K562 (cell line): Measurements from ENCODE around the gene RABGAP1L. TPM values are rescaled to one million over a fixed set of nuclear protein-coding genes. Genes with fewer than 3 reads are reported as not detected.

Source experiments
- ARID3A ChIP-seq: IDR thresholded peaks from 2 replicates; pipeline ENCODE4 v1.6.1; 2012; ENCODE audit warnings: low read depth, low read length, improper control_type of control experiment, borderline replicate concordance
- DIDO1 ChIP-seq: fragments of 450-650 bp; IDR thresholded peaks from 2 replicates; pipeline ENCODE4 v1.6.1; 2016; ENCODE audit warnings: low read depth, missing biosample characterization, missing genetic modification characterization
- ELF4 ChIP-seq: fragments of 450-650 bp; formaldehyde crosslinking; IDR thresholded peaks from 2 replicates; pipeline ENCODE4 v1.4.0; 2022; ENCODE audit warnings: missing genetic modification characterization
- ETV5 ChIP-seq: sonication (generic); formaldehyde crosslinking; IDR thresholded peaks from 2 replicates; pipeline ENCODE4 v1.4.0; 2020; ENCODE audit warnings: low read depth, mild to moderate bottlenecking, missing genetic modification reagents
- FOXK1 ChIP-seq: sonication (generic); formaldehyde crosslinking; IDR thresholded peaks from 2 replicates; pipeline ENCODE4 v1.8.0; 2022; ENCODE audit warnings: missing genetic modification reagents, mild to moderate bottlenecking, borderline replicate concordance
- GABPB1 ChIP-seq: sonication (generic); formaldehyde crosslinking; IDR thresholded peaks from 2 replicates; pipeline ENCODE4 v1.8.0; 2022; ENCODE audit warnings: mild to moderate bottlenecking, missing genetic modification reagents
- GABPB2 ChIP-seq: fragments of 250-450 bp; sonication (Bioruptor Pico); conservative IDR thresholded peaks from 2 replicates; pipeline ENCODE4 v1.5.1; 2021; ENCODE audit warnings: mild to moderate bottlenecking
- GATAD2B ChIP-seq: fragments of 450-650 bp; IDR thresholded peaks from 2 replicates; pipeline ENCODE4 v1.6.1; 2017; ENCODE audit warnings: mild to moderate bottlenecking, borderline replicate concordance
- HMGXB4 ChIP-seq: sonication (generic); formaldehyde crosslinking; IDR thresholded peaks from 2 replicates; pipeline ENCODE4 v1.8.1; 2023; ENCODE audit warnings: mild to moderate bottlenecking, missing genetic modification reagents
- KDM5B ChIP-seq: fragments of 200-600 bp; sonication (generic); IDR thresholded peaks from 2 replicates; pipeline ENCODE4 v1.6.1; 2012; ENCODE audit warnings: low read depth, mild to moderate bottlenecking, moderate library complexity, low read length, control low read depth, inconsistent platforms; ENCODE audit not compliant: insufficient replicate concordance
- MTA1 ChIP-seq: fragments of 450-650 bp; IDR thresholded peaks from 2 replicates; pipeline ENCODE4 v1.6.1; 2017; ENCODE audit warnings: borderline replicate concordance
- PHB ChIP-seq: fragments of 250-450 bp; sonication (Bioruptor Pico); IDR thresholded peaks from 2 replicates; pipeline ENCODE4 v1.5.0; 2021
- SREBF1 ChIP-seq: fragments of 150-350 bp; IDR thresholded peaks from 2 replicates; pipeline ENCODE4 v1.6.1; 2014; ENCODE audit warnings: antibody characterized with exemption, low read depth, low read length, borderline replicate concordance
- ZBTB1 ChIP-seq: sonication (generic); formaldehyde crosslinking; IDR thresholded peaks from 2 replicates; pipeline ENCODE4 v1.8.1; 2023; ENCODE audit warnings: missing genetic modification reagents, low read depth, mild to moderate bottlenecking, borderline replicate concordance
- ZNF217 ChIP-seq: sonication (generic); formaldehyde crosslinking; IDR thresholded peaks from 2 replicates; pipeline ENCODE4 v1.8.0; 2022; ENCODE audit warnings: mild to moderate bottlenecking, missing genetic modification reagents
- ZNF24 ChIP-seq: fragments of 450-650 bp; IDR thresholded peaks from 2 replicates; pipeline ENCODE4 v1.6.1; 2016
- ZNF384 ChIP-seq: IDR thresholded peaks from 2 replicates; pipeline ENCODE4 v1.6.1; 2012; ENCODE audit warnings: low read depth, low read length, improper control_type of control experiment
- ZNF507 ChIP-seq: conservative IDR thresholded peaks from 2 replicates; pipeline ENCODE4 v1.6.1; 2017; ENCODE audit warnings: missing genetic modification characterization, missing compliant biosample characterization
- ZNF512 ChIP-seq: IDR thresholded peaks from 2 replicates; pipeline ENCODE4 v1.6.1; 2016; ENCODE audit warnings: missing genetic modification characterization, missing compliant biosample characterization
- ZNF668 ChIP-seq: fragments of 250-450 bp; sonication (Bioruptor Pico); IDR thresholded peaks from 2 replicates; pipeline ENCODE4 v1.8.0; 2022; ENCODE audit warnings: mild to moderate bottlenecking, inconsistent platforms
- ZNF766 ChIP-seq: fragments of 200-800 bp; sonication (Bioruptor generic); conservative IDR thresholded peaks from 2 replicates; pipeline ENCODE4 v1.6.1; 2016; ENCODE audit warnings: missing genetic modification characterization, missing compliant biosample characterization
- polyA plus RNA-seq, 8 experiments: library from polyadenylated mRNA; depleted of rRNA in 4 of 8; stranded (reverse) in 5 of 8; unstranded in 3 of 8; fragments of >200 nt; fragmentation: Nextera tagmentation in 2 of 8; fragmentation: Illumina TruSeq in 1 of 8; extraction: Ambion mirVana in 2 of 8; extraction: Trizol in 1 of 8; gene quantifications; 2 replicates each; pipeline versions ENCODE4 v1.2.1 to v1.2.3, GENCODE V29; 2011 to 2014; ENCODE audit warnings: inconsistent platforms in 1 of 8, missing spikeins in 1 of 8
- total RNA-seq, 7 experiments: library from RNA; depleted of rRNA in 6 of 7; stranded (reverse); fragments of >200 nt in 6 of 7; fragmentation: Illumina TruSeq in 2 of 7; extraction: Trizol in 2 of 7; gene quantifications; 2 replicates each; pipeline versions ENCODE4 v1.2.1 to v1.2.3, GENCODE V29; 2011 to 2021; ENCODE audit warnings: low replicate concordance in 1 of 7

Gene RABGAP1L
- total and polyA plus RNA-seq, 9 of the 15 experiments (the other 6 are each of a cell fraction or from before 2014, with no cell fraction given) = 16.5 to 44.9 (median 26.7) TPM

- TF ChIP-seq ZNF217 (CRISPR knock-in tag) = no peak
- 0 out of 2 replicates have a peak, but pooled peaks have one; percentile 20 for TF ChIP-seq GATAD2B
- peak; percentile 80 for TF ChIP-seq ZNF766 (CRISPR knock-in tag)
- TF ChIP-seq ZNF507 = peak; percentile 56
- 0 out of 2 replicates have a peak, but pooled peaks have one; percentile 46 for TF ChIP-seq HMGXB4 (CRISPR knock-in tag)
- TF ChIP-seq GABPB2 (CRISPR knock-in tag) = no peak
- no peak for TF ChIP-seq ZNF668 (CRISPR knock-in tag)
- TF ChIP-seq SREBF1 = no peak
- no peak for TF ChIP-seq FOXK1 (CRISPR knock-in tag)
- no peak for TF ChIP-seq KDM5B
- TF ChIP-seq ETV5 (CRISPR knock-in tag) = no peak
- TF ChIP-seq ELF4 = no peak
- no peak for TF ChIP-seq PHB (CRISPR knock-in tag)
- TF ChIP-seq ZNF384 = peak; percentile 45; the same call in 1 of the 2 replicates
- TF ChIP-seq ZBTB1 (CRISPR knock-in tag) = no peak
- TF ChIP-seq ZNF512 = no peak
- no peak for TF ChIP-seq MTA1
- no peak for TF ChIP-seq DIDO1 (tag)
- TF ChIP-seq GABPB1 (CRISPR knock-in tag) = no peak
- TF ChIP-seq ZNF24 = peak; percentile 36; the same call in 1 of the 2 replicates
- peak; percentile 66; the same call in 1 of the 2 replicates for TF ChIP-seq ARID3A
Observed at GRCh38 chr1:174262349-174263241, 103.3 kb downstream of the RABGAP1L start (continued).
